BLaER1 treated with 17β-estradiol and CSF1 and Interleukin-3, amounts not matched to agents 10 nM and 100 nM (cell line): ENCODE measurements around the gene ELMO1.

ENCODE experiments used
- H3K27ac ChIP-seq, 11 experiments: shearing (Covaris generic); formaldehyde crosslinking; 2 replicates each; pipeline ENCODE4 v1.8.1; 2022
- H3K27me3 ChIP-seq, 11 experiments: shearing (Covaris generic); formaldehyde crosslinking; 2 replicates each; pipeline ENCODE4 v1.8.1; 2022
- H3K36me3 ChIP-seq, 11 experiments: shearing (Covaris generic); formaldehyde crosslinking; 2 replicates each; pipeline ENCODE4 v1.8.1; 2022
- H3K4me1 ChIP-seq, 10 experiments: shearing (Covaris generic); formaldehyde crosslinking; 2 replicates each; pipeline ENCODE4 v1.8.1; 2022
- H3K4me2 ChIP-seq, 11 experiments: shearing (Covaris generic); formaldehyde crosslinking; 2 replicates each; pipeline ENCODE4 v1.8.1; 2022
- H3K4me3 ChIP-seq, 10 experiments: shearing (Covaris generic); formaldehyde crosslinking; 2 replicates each; pipeline ENCODE4 v1.8.1; 2022
- H3K9ac ChIP-seq, 11 experiments: shearing (Covaris generic); formaldehyde crosslinking; 2 replicates each; pipeline ENCODE4 v1.8.1; 2022
- H3K9me3 ChIP-seq, 11 experiments: shearing (Covaris generic); formaldehyde crosslinking; replicated peaks in 1 of 11; 2 replicates each; pipeline ENCODE4 v1.8.1; 2022
- H4K20me1 ChIP-seq, 11 experiments: shearing (Covaris generic); formaldehyde crosslinking; 2 replicates each; pipeline ENCODE4 v1.8.1; 2022
- Cebpa-rat ChIP-seq, 11 experiments: shearing (Covaris generic); IDR thresholded peaks; 2 replicates each; pipeline ENCODE4 v1.8.1; 2022

ELMO1 gene

DNA sequence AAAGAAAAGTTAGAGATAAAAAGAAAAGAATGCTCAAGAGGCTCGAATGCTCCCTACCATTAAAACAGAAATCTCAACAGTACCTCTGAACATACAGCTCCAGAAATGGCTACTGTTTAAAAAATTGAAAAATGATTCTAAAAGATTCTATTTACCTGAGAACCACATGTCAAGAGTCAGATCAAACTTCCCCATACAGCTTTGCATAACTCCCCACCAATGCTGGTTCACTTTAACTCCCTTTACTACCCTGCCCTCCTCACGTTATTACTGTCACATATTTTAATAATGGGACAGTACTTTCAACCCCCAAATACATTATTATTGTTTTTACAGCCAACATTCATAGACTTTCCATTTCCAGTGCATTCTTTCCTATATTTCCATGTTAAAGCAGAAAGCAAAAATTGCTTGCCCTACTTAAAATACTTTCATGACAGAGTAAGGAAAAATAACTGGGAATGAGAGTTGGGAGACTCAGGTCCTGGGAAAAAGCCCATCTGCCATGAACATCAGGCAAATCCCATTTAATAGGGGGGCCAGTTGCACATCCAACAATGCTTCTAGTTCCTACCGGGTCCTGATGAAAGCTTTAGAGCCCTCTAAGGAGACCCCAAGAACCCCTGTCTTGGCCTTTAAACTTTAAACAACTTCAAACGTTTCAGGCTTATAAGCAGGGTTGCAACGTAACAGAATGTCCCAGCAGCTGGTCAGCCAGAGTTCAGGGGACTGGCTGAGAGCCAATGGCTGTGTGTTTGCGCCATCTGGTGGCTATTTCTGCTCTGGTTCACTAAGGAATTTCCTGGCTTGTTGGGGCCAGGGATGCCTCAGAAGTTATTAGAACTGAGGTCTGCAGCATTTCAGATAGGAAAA, 247.4 kb downstream of the ELMO1 start:
- H3K4me2 ChIP-seq = no peak overlapping the region
- no peak overlapping the region for H3K27ac ChIP-seq
- H3K4me1 ChIP-seq = peaks cover 0 to 6% (median 0%) of the 10 kb centered on the region in 10 experiments; a peak in 3 of 20 replicates
- no peaks in the 10 kb centered on the region for H3K27me3 ChIP-seq
- peaks cover 0 to 9% (median 7%) of the 10 kb centered on the region in 11 experiments; a peak in 4 of 22 replicates for H3K9me3 ChIP-seq
- H3K9ac ChIP-seq = no peak overlapping the region
- H4K20me1 ChIP-seq = peaks cover 0 to 18% (median 5%) of the 10 kb centered on the region in 11 experiments; a peak in 9 of 22 replicates
- no peak for TF ChIP-seq Cebpa-rat (IDR thresholded peaks at IDR 0.05)
- H3K4me3 ChIP-seq = no peak overlapping the region
- peaks cover 25 to 69% (median 44%) of the 10 kb centered on the region in 11 experiments for H3K36me3 ChIP-seq

DNA sequence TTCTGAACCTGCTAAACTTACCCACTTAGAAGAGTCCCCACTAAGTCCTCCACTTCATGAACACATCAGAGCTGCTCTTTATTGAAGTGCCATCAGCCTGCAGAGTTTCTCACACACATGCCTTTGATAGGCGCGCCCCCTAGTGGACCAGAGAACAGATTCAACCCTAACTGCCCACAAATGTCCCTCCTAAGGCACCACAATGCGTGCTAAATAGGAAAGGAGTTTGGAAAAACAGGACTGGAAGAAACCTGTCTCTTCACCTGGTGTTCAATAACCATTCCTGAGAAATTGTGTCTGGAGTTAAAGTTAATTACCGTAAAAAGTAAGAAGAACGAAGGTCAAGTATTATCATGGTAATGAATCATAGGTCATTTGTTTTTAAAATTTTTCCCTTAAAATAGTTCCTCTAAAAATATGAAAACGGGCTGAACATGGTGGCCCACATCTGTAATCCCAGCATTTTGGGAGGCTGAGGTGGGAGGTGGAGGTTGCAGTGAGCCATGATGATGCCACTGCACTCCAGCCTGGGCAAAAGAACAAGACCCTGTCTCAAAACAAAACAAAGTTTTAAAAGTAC, 249.7 kb downstream of the ELMO1 start:
- peaks cover 20 to 65% (median 28%) of the 10 kb centered on the region in 11 experiments; a peak in 21 of 22 replicates for H3K36me3 ChIP-seq
- H3K4me1 ChIP-seq = no peaks in the 10 kb centered on the region
- no peaks in the 10 kb centered on the region for H3K9me3 ChIP-seq
- no peak overlapping the region for H3K4me2 ChIP-seq
- no peak overlapping the region for H3K4me3 ChIP-seq
- no peak overlapping the region for H3K27ac ChIP-seq
- H3K9ac ChIP-seq = no peak overlapping the region
- no peaks in the 10 kb centered on the region for H3K27me3 ChIP-seq
- H4K20me1 ChIP-seq = peaks cover 0 to 18% (median 5%) of the 10 kb centered on the region in 11 experiments; a peak in 9 of 22 replicates
- no peak for TF ChIP-seq Cebpa-rat (IDR thresholded peaks at IDR 0.05)

DNA sequence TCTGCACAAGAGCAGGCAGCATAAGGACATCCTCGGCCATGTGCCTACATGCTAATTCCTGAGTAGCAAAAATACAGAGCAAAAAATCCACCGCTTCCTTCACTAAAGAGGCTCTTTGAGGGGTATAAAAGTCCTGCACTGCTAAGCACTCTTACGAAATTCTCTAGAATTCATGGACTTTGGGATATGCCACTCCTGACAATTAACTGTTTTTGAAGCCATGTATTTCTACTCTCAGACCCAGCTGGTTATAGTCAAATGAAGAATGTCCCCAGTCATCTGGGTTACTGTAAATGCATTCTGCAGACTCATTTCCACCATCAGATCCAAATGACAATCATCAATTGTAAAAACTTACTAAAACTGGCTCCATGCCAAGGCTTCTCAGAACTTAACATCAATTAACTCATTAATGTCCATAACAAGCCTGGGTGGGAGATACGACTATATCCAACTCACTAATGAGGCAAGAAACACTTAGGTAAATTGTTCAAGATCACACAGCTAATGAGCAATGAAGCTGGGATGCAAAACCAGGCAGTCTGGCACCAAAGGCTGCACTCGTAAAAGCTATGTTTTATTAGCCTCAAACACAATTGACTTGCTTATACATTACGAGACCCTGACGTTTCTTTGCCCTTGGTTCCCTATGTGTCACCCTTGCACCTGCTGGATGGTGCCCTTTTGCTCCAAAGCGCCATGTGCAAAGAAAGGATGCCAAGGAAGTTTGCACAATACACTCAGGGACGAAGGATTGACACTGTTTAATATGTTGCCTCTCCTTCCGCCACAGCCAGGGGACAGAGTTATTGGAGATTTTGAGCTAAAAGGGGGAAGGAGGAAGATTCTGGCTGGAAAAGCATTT, 250.4 kb downstream of the ELMO1 start:
- no peaks in the 10 kb centered on the region for H3K27me3 ChIP-seq
- H3K36me3 ChIP-seq = peaks cover 14 to 65% (median 24%) of the 10 kb centered on the region in 11 experiments; a peak in 19 of 22 replicates

DNA sequence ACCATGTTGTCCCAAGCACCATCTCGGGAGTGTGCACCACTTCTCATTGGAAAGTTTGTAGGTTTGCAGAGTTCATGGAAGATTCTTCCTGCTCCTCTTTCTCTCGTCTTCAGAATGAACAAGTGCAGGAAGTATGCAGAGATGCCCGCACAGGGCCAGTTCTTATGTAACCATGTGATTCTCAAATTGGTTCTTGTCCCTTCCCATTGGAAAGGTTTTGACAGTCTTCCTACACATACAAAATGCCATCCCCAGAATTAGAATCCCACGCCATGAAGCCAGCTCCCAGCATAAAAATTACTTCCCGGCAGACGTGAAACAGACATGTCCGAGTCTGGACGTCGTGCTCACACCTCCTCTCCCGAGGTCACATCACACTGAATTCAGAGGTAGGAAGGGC, 251.6 kb downstream of the ELMO1 start:
- H3K9ac ChIP-seq = no peak overlapping the region
- peaks cover 0 to 18% (median 5%) of the 10 kb centered on the region in 11 experiments; a peak in 9 of 22 replicates for H4K20me1 ChIP-seq
- H3K9me3 ChIP-seq = no peaks in the 10 kb centered on the region
- H3K27me3 ChIP-seq = no peaks in the 10 kb centered on the region
- TF ChIP-seq Cebpa-rat (IDR thresholded peaks at IDR 0.05) = no peak
- H3K4me2 ChIP-seq = no peak overlapping the region
- H3K36me3 ChIP-seq = peaks cover 12 to 58% (median 22%) of the 10 kb centered on the region in 11 experiments; a peak in 20 of 22 replicates
- no peak overlapping the region for H3K27ac ChIP-seq
- H3K4me3 ChIP-seq = no peak overlapping the region
- 0 out of 20 replicates have a peak, but pooled peaks cover 0 to 5% (median 0%) of the 10 kb centered on the region in 10 experiments for H3K4me1 ChIP-seq

More for the DNA sequence above, 250.4 kb downstream of the ELMO1 start:
- no peak for TF ChIP-seq Cebpa-rat (IDR thresholded peaks at IDR 0.05)
- no peak overlapping the region for H3K4me2 ChIP-seq
- peaks cover 0 to 18% (median 5%) of the 10 kb centered on the region in 11 experiments; a peak in 9 of 22 replicates for H4K20me1 ChIP-seq
- H3K9me3 ChIP-seq = no peaks in the 10 kb centered on the region
- H3K27ac ChIP-seq = no peak overlapping the region
- 0 out of 20 replicates have a peak, but pooled peaks cover 0 to 2% (median 0%) of the 10 kb centered on the region in 10 experiments for H3K4me1 ChIP-seq
- no peak overlapping the region for H3K4me3 ChIP-seq
- no peak overlapping the region for H3K9ac ChIP-seq

DNA sequence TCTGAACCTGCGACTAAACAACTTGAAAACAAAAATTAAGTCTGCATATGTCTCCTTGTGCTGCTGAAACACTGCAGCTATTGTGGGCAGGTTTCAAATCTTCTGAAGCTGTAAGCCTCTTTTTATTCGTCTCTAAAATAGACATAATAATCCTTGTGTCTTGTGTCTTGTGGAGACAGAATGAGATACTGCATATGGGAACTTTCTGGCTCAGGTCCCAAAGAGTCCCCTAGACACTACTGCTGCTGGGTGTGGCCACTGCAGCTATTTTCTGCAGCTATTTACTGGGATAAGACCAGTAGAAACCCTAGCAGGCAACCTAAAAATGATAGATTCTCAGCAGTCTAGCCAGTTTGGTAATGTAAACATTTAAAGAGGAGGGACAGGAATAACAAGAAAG, 252.0 kb downstream of the ELMO1 start:
- no peak for TF ChIP-seq Cebpa-rat (IDR thresholded peaks at IDR 0.05)
- H3K4me3 ChIP-seq = no peak overlapping the region
- peaks cover 12 to 62% (median 25%) of the 10 kb centered on the region in 11 experiments; a peak in 20 of 22 replicates for H3K36me3 ChIP-seq
- 0 out of 20 replicates have a peak, but pooled peaks cover 0 to 5% (median 0%) of the 10 kb centered on the region in 10 experiments for H3K4me1 ChIP-seq
- H3K4me2 ChIP-seq = no peak overlapping the region
- no peaks in the 10 kb centered on the region for H3K27me3 ChIP-seq
- H3K9ac ChIP-seq = no peak overlapping the region
- H3K27ac ChIP-seq = no peak overlapping the region
- peaks cover 0 to 14% (median 5%) of the 10 kb centered on the region in 11 experiments; a peak in 8 of 22 replicates for H4K20me1 ChIP-seq
- no peaks in the 10 kb centered on the region for H3K9me3 ChIP-seq

DNA sequence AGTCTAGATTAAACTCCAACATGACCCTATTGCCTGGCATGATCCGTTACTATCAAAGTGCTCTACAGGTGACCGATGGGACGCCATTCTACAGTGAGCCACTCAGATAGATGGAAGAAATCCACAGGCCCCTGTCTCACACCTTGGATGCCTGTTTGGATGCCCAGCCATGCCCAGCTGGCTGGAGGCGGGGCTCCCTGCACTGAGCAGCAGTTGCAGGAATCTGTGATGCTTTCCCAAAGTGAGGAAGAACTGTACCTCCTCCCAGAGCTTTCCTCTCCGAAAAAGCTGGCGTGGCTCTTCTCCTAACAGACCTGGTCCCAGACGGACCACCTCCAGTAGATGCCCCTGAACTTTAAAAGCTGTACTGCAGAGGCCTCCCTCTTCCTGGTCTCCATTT, 253.3 kb downstream of the ELMO1 start:
- Histone ChIP-seq H4K20me1 (peaks cover 0 to 13% (median 5%) of the 10 kb centered on the region in 11 experiments; a peak in 8 of 22 replicates), H3K4me2 (no peak overlapping the region), H3K27me3 (no peaks in the 10 kb centered on the region), H3K4me3 (no peak overlapping the region), H3K9me3 (no peaks in the 10 kb centered on the region), H3K27ac (no peak overlapping the region), H3K36me3 (peaks cover 12 to 66% (median 27%) of the 10 kb centered on the region in 11 experiments; a peak in 20 of 22 replicates), H3K4me1 (0 out of 20 replicates have a peak, but pooled peaks cover 0 to 5% (median 0%) of the 10 kb centered on the region in 10 experiments), H3K9ac (no peak overlapping the region)
- no peak for TF ChIP-seq Cebpa-rat (IDR thresholded peaks at IDR 0.05)

DNA sequence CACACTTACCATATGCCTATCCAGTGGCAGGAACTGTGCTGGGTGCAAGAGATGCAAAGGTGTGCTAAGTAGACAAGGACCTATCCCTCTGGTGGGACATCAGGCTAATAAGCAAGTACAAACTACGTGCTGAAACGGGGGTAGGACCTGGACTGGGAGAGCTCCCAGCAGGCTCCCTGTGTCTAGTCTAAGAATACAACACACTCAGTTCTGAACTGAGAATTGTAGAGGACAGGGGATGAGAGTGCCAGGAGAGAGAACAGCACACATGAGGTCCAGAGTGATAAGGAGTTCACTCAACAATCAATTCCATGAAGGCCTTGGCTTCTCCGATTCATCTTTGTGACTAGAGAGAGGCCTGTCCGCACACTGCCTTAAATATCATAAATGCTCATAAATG, 253.7 kb downstream of the ELMO1 start:
- Histone ChIP-seq H3K27ac (no peak overlapping the region), H3K9ac (no peak overlapping the region), H3K9me3 (no peaks in the 10 kb centered on the region), H3K4me1 (0 out of 20 replicates have a peak, but pooled peaks cover 0 to 5% (median 0%) of the 10 kb centered on the region in 10 experiments), H3K36me3 (peaks cover 12 to 63% (median 27%) of the 10 kb centered on the region in 11 experiments; a peak in 20 of 22 replicates), H3K4me2 (no peak overlapping the region), H4K20me1 (peaks cover 0 to 9% (median 4%) of the 10 kb centered on the region in 11 experiments; a peak in 8 of 22 replicates), H3K27me3 (no peaks in the 10 kb centered on the region), H3K4me3 (no peak overlapping the region)
- TF ChIP-seq Cebpa-rat (IDR thresholded peaks at IDR 0.05) = no peak

DNA sequence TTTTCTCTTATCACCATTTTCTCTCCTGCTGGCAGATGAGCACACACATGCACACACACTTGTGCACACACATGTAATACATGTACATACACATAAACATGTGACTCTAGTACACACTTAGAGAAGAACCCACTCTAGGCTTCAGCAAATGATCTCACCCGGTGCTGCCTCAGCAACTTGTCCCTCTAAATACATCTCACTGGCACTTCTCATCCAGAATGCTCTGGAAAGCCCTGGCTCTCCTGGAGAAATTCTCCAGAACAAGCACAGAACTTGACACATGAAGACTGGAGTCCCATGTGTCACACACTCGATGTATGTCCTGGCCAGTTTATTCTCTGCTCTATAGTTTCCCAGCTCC, 254.9 kb downstream of the ELMO1 start:
- H4K20me1 ChIP-seq = peaks cover 0 to 6% (median 0%) of the 10 kb centered on the region in 11 experiments; a peak in 5 of 22 replicates
- no peak overlapping the region for H3K9ac ChIP-seq
- 0 out of 20 replicates have a peak, but pooled peaks cover 0 to 5% (median 0%) of the 10 kb centered on the region in 10 experiments for H3K4me1 ChIP-seq
- H3K27ac ChIP-seq = no peak overlapping the region
- no peak overlapping the region for H3K4me3 ChIP-seq
- no peaks in the 10 kb centered on the region for H3K9me3 ChIP-seq
- H3K36me3 ChIP-seq = peaks cover 12 to 68% (median 27%) of the 10 kb centered on the region in 11 experiments; a peak in 20 of 22 replicates
- no peaks in the 10 kb centered on the region for H3K27me3 ChIP-seq
- TF ChIP-seq Cebpa-rat (IDR thresholded peaks at IDR 0.05) = no peak
- H3K4me2 ChIP-seq = no peak overlapping the region
